K562 (cell line): ENCODE data around the gene PRC1.

ENCODE experiments used
- CBX5 ChIP-seq: IDR thresholded peaks from 2 replicates; pipeline ENCODE4 v1.6.1; 2014; ENCODE audit warnings: low read depth, borderline replicate concordance
- E2F4 ChIP-seq: sonication (generic); formaldehyde crosslinking; IDR thresholded peaks from 2 replicates; pipeline ENCODE4 v1.8.0; 2022; ENCODE audit warnings: mild to moderate bottlenecking, low read depth, missing genetic modification reagents
- ETS1 ChIP-seq: conservative IDR thresholded peaks from 2 replicates; pipeline ENCODE4 v1.6.1; 2011; ENCODE audit warnings: low read depth, mild to moderate bottlenecking, low read length; ENCODE audit not compliant: control insufficient read depth
- FOXK2 ChIP-seq, 2 experiments: fragments of 450-650 bp; IDR thresholded peaks in 1 of 2; conservative IDR thresholded peaks in 1 of 2; 2 replicates each; pipeline ENCODE4 v1.6.1; 2016; ENCODE audit warnings: low read depth in 2 of 2, mild to moderate bottlenecking in 1 of 2
- KAT8 ChIP-seq: fragments of 450-650 bp; IDR thresholded peaks from 2 replicates; pipeline ENCODE4 v1.6.1; 2016; ENCODE audit warnings: low read depth, mild to moderate bottlenecking
- MTA3 ChIP-seq: fragments of 450-650 bp; formaldehyde crosslinking; IDR thresholded peaks from 2 replicates; pipeline ENCODE4 v1.6.1; 2017; ENCODE audit warnings: mild to moderate bottlenecking, borderline replicate concordance
- MYBL2 ChIP-seq, 2 experiments: fragments of 450-650 bp in 1 of 2; sonication (generic) in 1 of 2; formaldehyde crosslinking in 1 of 2; IDR thresholded peaks; 2 replicates each; pipeline versions ENCODE4 v1.6.1 to v1.8.1; 2017 to 2022; ENCODE audit warnings: borderline replicate concordance in 1 of 2, inconsistent platforms in 1 of 2, low read depth in 1 of 2, mild to moderate bottlenecking in 1 of 2, missing genetic modification reagents in 1 of 2, moderate library complexity in 1 of 2
- POLR2A ChIP-seq: fragments of 450-650 bp; conservative IDR thresholded peaks from 2 replicates; pipeline ENCODE4 v1.6.1; 2016
- REST ChIP-seq, 2 experiments: fragments of 450-650 bp; formaldehyde crosslinking in 1 of 2; IDR thresholded peaks; 2 replicates each; pipeline versions ENCODE4 v1.4.0 to v1.6.1; 2014 to 2020; ENCODE audit warnings: mild to moderate bottlenecking in 2 of 2, borderline replicate concordance in 1 of 2, low read depth in 1 of 2
- SIN3B ChIP-seq: fragments of 450-650 bp; IDR thresholded peaks from 2 replicates; pipeline ENCODE4 v1.6.1; 2017; ENCODE audit warnings: low read depth, mild to moderate bottlenecking, moderate library complexity
- TAF1 ChIP-seq: IDR thresholded peaks from 2 replicates; pipeline ENCODE4 v1.6.1; 2011; ENCODE audit warnings: mild to moderate bottlenecking, low read length, moderate library complexity; ENCODE audit not compliant: insufficient read depth, control insufficient read depth, severe bottlenecking; ENCODE audit errors: extremely low read depth
- TCF7L2 ChIP-seq: fragments of 150-350 bp; IDR thresholded peaks from 2 replicates; pipeline ENCODE4 v1.6.1; 2016; ENCODE audit warnings: low read depth, mild to moderate bottlenecking, low read length, moderate library complexity
- ZBTB7A ChIP-seq: IDR thresholded peaks from 2 replicates; pipeline ENCODE4 v1.6.1; 2011; ENCODE audit warnings: low read depth, mild to moderate bottlenecking, low read length, moderate library complexity, borderline replicate concordance; ENCODE audit not compliant: control insufficient read depth
- ZNF518B ChIP-seq: fragments of 250-450 bp; sonication (Bioruptor Pico); IDR thresholded peaks from 2 replicates; pipeline ENCODE4 v1.5.0; 2021; ENCODE audit warnings: mild to moderate bottlenecking, moderate library complexity

GRCh38 chr15:90946538-90946937 is 47.8 kb downstream of the PRC1 start:
- TF ChIP-seq SIN3B = no peak
- no peak for TF ChIP-seq KAT8
- TF ChIP-seq POLR2A = no peak
- no peak for TF ChIP-seq TAF1
- TF ChIP-seq MYBL2 (IDR thresholded peaks at IDR 0.05; ENCODE audit: low read depth) = no peak
- TF ChIP-seq MYBL2 (CRISPR knock-in tag; IDR thresholded peaks at IDR 0.05; ENCODE audit: borderline replicate concordance) = no peak
- TF ChIP-seq FOXK2 (conservative IDR thresholded peaks at IDR 0.05 in 1 of 2, IDR thresholded peaks at IDR 0.05 in 1 of 2; ENCODE audit: low read depth in 2 of 2) = no peak
- TF ChIP-seq ETS1 = no peak
- TF ChIP-seq ZNF518B (CRISPR knock-in tag) = no peak
- TF ChIP-seq REST (IDR thresholded peaks at IDR 0.05; ENCODE audit: borderline replicate concordance) = no peak
- no peak for TF ChIP-seq REST (CRISPR knock-in tag; IDR thresholded peaks at IDR 0.05; ENCODE audit: low read depth)
- no peak for TF ChIP-seq MTA3
- TF ChIP-seq CBX5 = no peak
- no peak for TF ChIP-seq ZBTB7A
- TF ChIP-seq TCF7L2 = no peak
- TF ChIP-seq E2F4 (CRISPR knock-in tag) = no peak
